Motor neuron (in vitro differentiated cells): ENCODE data around the gene TPSD1. TPM values are rescaled to one million over a fixed set of nuclear protein-coding genes. Genes with fewer than 3 reads are reported as not detected.
"Not testable (repeated sequence)": the region's sequence is repeated elsewhere in the genome, so short reads cannot be mapped to it uniquely, and the experiment has no call there.

Experiments used
- ATAC-seq, 8 experiments: fragments of 200-7000 bp; cut with Tn5 transposase; replicated peaks in 6 of 8; 2 replicates each; pipeline ENCODE4 v1.8.0; 2021; ENCODE audit warnings: mild to moderate bottlenecking in 8 of 8, moderate library complexity in 8 of 8
- H3K27ac ChIP-seq, 2 donors: fragments of 250-450 bp; sonication (Bioruptor Pico); 2 replicates each; pipeline ENCODE4 v1.9.0; 2021; ENCODE audit warnings: antibody characterized with exemption in 2 of 2, mild to moderate bottlenecking in 2 of 2, moderate library complexity in 1 of 2
- H3K4me1 ChIP-seq, 2 donors: fragments of 250-450 bp; sonication (Bioruptor Pico); replicated peaks in 1 of 2; 2 replicates each; pipeline ENCODE4 v1.6.1; 2021; ENCODE audit warnings: antibody characterized with exemption in 2 of 2, mild to moderate bottlenecking in 2 of 2, moderate library complexity in 1 of 2
- H3K4me3 ChIP-seq, 5 donors: fragments of 250-450 bp; sonication (Bioruptor Pico); 2 replicates each; pipeline ENCODE4 v1.9.0; 2021; ENCODE audit warnings: antibody characterized with exemption in 5 of 5, mild to moderate bottlenecking in 5 of 5, moderate library complexity in 4 of 5
- WGBS, 10 experiments: fragments of 450-650 bp; shearing (Covaris generic); methylation state at CpG; one replicate each; pipeline ENCODE4 v1.0.0; 2022; 5-methylcytosine and 5-hydroxymethylcytosine counted together
- in situ Hi-C, 9 experiments: fragments of 400-800 bp; cut with MboI; loops; one replicate each; pipeline ENCODE4 v1.15.0; 2021; ENCODE audit warnings: low sequenced_read_pairs in 9 of 9, low pct_unique_long_range_greater_than_20kb in 2 of 9; ENCODE audit not compliant: unreplicated experiment in 9 of 9
- total RNA-seq, 8 experiments: library from RNA; unstranded; fragments of 300-600 nt; gene quantifications; 2 replicates each; pipeline versions ENCODE4 v1.2.3 to v1.2.4, GENCODE V29; 2022

The TPSD1 gene
- total RNA-seq, 8 experiments from 2014 or later, result 0.14 to 0.28 (median 0.24) TPM; not detected in 5

DNA sequence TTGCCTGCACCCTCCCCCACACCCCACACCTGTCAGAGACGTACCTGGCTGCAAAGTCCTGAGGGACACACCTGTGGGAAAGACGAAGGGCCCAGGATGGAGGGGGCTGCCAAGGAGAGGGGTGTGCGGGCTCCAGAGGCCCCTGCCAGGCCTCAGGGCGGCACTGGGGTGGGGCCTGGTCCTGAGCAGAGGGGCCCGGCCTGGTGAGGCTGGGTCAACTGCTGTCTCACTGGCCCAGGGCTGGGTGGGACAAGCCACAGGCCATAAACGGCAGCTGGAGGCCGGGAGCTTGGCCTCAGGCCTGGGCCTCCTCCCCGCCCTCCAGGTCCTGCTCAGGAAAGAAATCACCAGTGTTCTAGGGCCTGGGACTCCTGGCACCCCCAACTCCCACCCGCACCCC lies 31.3 kb upstream of the TPSD1 start:
- Histone ChIP-seq H3K27ac (no peak overlapping the region), H3K4me1 (no peaks in the 10 kb centered on the region), H3K4me3 (no peak overlapping the region)
- peak in 2 of 8 experiments; percentile 2 to 21 for ATAC-seq
- in situ Hi-C loops, result no loop called here
- 44% methylated on average over 2 of the region's 9 CpGs; no CpG with 5 or more reads in 9 of the 10 experiments for WGBS, 10 experiments

DNA sequence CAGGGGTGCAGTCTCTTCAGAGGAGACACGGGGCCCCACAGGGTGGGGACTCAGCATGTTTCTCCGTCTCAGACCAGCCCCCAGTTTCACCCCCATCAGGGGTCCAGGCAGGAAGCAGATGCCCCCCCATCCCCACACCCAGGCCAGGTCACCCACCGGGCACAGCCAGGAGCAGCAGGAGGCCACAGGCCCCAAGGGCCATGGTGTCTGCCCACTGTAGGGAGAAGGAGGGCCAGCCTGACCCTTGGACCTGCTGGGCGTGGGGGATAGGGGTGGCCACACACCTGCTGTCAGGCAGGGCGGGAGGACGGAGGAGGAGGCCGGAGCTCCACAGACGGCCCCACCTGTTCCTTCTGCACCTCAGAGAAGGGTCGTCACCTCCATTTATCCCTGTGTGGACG lies 30.8 kb upstream of the TPSD1 start, which contains the start of gene TPSG1:
TPSG1 (minus strand) TSS at position 218 of the 401 bp plus-strand sequence; CDS start at position 202, 16 bp downstream.
- no peak for ATAC-seq
- WGBS, 10 experiments, result 86% methylated on average over 1 of the region's 10 CpGs; no CpG with 5 or more reads in 9 of the 10 experiments
- in situ Hi-C loops, result no loop called here

DNA sequence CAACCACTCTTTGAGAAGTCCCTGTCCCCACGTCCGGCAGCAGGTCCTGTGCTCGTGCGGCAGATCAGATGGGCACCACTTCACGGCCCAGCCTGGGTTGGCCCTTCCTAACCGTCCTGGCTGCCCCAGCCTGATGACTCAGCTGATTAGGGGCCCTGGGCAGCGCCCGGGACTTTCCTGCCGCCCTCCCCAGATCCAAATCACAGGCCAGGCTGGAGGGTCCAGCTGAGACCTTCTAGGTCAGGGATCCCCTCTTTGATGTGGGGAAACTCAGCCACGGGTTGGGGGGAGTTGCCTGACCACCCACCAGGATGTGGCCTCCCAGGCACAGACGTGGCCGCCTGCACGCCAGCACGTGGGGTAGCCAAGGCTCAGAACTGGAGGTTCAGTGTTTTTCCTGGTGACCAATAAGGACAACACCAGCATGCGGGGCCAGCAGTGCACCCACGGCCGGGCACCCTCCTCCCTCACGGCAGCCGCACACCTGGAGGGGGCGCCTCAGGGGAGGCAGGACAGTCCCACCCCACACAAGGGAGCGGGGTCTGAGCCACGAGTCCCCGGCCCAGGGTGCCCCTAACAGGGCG lies 30.0 kb upstream of the TPSD1 start:
- H3K4me1 ChIP-seq, in situ Hi-C loops, H3K4me3 ChIP-seq, H3K27ac ChIP-seq: not testable (repeated sequence)
- ATAC-seq, result peak in 5 of 8 experiments; percentile 3 to 40 (median 20)
- 0% methylated on average over 2 of the region's 24 CpGs; no CpG with 5 or more reads in 9 of the 10 experiments for WGBS, 10 experiments

More for the DNA sequence above, 30.8 kb upstream of the TPSD1 start, which contains the start of gene TPSG1:
- Histone ChIP-seq H3K27ac (no peak within 1 kb of the TSS), H3K4me1 (no peaks in the 10 kb centered on the region), H3K4me3 (no peak within 1 kb of the TSS)

DNA sequence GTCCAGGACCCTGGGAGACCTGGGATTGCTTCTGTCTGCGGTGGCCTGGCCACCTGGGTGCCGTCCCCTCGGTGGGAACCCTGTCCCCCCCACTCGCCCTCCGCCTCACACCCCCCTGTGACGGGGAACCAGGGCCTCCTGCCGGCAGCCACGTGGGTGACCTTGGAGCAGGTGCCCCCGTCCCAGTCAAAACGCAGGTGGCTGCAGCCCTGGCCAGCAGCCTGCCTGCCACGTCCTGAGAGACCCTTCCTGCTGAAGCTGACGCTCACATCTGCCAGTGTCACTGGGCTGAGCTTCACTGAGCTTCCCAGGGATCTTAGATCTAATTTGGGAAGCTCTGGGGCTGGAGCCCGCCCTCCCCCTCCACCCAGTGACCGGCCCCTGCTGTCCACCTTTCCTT lies 29.2 kb upstream of the TPSD1 start:
- in situ Hi-C loops, H3K27ac ChIP-seq, H3K4me1 ChIP-seq, H3K4me3 ChIP-seq, ATAC-seq: not testable (repeated sequence)
- no CpG with 5 or more reads among the region's 14 CpGs for WGBS, 10 experiments

DNA sequence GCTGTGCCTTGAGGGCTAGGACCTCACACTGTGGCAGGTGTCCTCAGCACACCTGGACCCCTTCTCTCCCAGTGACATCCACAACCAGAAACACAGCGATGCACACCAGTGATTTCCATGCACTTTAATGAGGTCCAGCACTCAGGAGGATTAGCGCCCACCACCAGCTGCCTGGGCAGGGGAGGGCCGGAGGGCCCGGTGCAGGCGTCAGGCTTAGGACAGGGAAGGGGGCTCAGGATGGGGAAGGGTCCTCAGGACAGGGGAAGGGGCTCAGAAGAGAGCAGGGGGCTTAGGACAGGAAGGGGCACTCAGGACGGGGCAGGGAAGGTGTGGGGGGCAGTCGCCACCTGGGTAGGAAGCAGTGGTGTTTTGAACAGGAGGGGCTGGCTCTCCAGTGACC lies 27.6 kb upstream of the TPSD1 start:
- H3K4me3 ChIP-seq, ATAC-seq, H3K27ac ChIP-seq, in situ Hi-C loops, H3K4me1 ChIP-seq: not testable (repeated sequence)
- no CpG with 5 or more reads among the region's 7 CpGs for WGBS, 10 experiments

DNA sequence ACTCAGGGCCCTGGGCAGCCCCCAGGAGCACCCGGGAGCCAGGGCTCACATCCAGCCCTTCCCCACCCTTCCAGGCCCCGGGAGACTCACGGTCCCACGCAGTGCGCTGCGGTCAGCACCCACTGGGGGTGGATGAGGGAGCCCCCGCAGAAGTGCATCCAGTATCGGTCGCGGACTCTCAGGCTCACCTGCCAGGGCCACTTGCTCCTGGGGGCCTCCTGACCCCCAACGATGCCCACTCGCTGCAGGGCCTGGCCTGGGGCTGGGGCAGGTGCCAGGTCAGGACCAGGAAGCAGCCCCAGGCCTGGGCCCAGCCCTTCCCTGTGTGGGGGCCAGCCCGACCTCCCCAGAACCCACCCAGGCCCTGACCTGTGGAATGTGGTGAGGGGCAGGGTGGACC lies 26.4 kb upstream of the TPSD1 start:
- H3K4me3 ChIP-seq, H3K4me1 ChIP-seq, in situ Hi-C loops, H3K27ac ChIP-seq, ATAC-seq: not testable (repeated sequence)
- no CpG with 5 or more reads among the region's 13 CpGs for WGBS, 10 experiments

DNA sequence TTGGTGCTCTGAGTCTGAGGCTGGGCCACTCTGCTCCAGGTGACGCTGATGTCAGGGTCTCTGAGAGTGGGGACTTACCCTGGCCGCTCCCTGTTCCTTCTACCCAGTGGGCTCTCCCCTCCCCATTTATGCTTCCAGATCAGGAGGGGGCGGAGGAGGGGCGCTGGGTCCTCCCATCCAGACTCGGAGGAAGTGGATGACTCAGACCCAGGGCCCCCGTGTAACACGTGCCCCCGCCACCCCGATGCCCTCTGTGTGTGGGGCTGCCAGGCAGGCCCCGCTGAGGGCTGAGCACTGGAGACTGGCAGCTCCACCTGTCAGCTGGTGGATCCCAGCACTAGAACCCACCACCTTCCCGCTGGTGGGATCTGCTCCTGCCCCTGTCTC lies 25.8 kb upstream of the TPSD1 start, which contains the start of gene TPSB2:
TPSB2 (minus strand) TSS at position 101 of the 387 bp plus-strand sequence. CDS start 233 bp downstream, outside the sequence.
- ATAC-seq, H3K27ac ChIP-seq, H3K4me1 ChIP-seq, in situ Hi-C loops, H3K4me3 ChIP-seq: not testable (repeated sequence)
- no CpG with 5 or more reads among the region's 11 CpGs for WGBS, 10 experiments

DNA sequence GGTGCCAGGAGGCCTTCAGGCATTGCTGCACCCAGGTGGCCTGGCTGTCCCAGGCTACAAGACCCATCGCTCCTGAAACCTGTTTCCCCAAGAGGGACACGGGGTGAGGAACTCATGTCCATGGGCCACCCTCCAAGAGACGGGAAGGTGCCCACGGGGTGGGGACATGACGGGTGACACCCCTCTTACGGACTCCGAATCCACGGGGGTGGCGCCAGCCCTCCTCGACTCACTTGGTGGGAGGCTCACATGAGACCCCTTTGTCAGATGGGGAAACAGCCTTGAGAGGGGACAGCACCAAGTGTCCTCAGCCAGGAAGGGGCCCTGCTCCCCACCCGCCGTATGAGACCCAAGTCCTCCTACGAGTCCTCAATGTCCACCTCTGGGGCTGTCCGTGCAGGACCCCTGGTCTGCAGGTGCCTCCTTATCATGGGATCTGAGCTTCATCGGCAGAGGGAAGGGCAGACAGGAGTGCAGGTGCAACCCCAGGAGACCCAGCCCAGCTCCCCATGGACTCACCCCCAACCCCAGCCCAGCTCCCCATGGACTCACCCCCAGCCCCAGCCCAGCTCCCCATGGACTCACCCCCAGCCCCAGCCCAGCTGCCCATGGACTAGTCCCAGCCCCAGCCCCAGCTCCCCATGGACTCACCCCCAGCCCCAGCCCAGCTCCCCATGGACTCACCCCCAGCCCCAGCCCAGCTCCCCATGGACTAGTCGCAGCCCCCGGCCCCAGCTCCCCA lies 25.2 kb upstream of the TPSD1 start:
- H3K4me3 ChIP-seq, H3K4me1 ChIP-seq, ATAC-seq, H3K27ac ChIP-seq, in situ Hi-C loops: not testable (repeated sequence)
- 60% methylated on average over 1 of the region's 17 CpGs; no CpG with 5 or more reads in 9 of the 10 experiments for WGBS, 10 experiments

DNA sequence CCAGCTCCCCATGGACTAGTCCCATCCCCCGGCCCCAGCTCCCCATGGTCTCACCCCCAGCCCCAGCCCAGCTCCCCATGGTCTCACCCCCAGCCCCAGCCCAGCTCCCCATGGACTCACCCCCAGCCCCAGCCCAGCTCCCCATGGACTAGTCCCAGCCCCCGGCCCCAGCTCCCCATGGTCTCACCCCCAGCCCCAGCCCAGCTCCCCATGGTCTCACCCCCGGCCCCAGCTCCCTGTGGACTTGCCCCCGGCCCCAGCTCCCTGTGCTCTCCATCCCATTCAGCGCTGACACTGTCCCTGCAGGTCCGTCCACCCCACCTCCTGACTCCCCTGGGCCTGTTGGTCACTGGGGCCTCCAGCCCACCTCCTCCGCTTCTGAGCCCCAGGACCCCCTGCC lies 24.6 kb upstream of the TPSD1 start:
- H3K27ac ChIP-seq, in situ Hi-C loops, H3K4me3 ChIP-seq, H3K4me1 ChIP-seq, ATAC-seq: not testable (repeated sequence)
- WGBS, 10 experiments, result no CpG with 5 or more reads among the region's 7 CpGs

DNA sequence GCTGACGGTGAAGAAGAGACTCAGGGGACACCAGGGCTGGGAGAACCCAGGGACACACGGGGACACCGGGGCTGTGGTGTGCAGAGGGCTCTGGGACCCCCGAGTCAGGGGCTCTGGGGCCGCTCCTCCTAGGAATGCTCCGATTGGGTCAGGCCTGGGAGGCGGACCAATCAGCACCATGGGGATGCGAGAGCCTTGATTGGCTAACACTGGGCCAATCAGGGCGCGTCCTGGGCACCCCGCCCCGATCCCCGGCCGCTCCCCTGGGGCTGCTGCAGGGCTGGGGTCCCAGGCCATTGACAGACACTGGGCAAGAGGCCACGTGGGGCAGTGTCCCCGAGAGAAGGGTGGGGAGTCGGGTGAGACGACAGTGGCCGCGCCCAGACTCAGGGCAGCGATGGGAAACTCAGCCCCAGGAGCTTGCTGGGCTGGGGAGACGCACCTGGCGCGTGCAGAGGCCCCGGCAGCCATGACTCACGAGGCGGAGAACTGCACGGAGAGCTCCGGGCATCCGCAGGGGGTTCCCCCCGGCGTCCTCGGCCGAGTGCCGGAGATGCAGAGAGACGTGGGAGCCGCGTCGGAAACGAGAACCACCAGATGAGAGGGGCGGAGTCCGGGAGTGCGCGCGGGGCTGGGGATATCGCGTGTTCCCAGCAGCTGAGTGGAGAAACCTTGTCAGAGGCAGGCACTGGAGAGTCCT lies 23.7 kb upstream of the TPSD1 start:
- H3K4me3 ChIP-seq, in situ Hi-C loops, H3K4me1 ChIP-seq, H3K27ac ChIP-seq: not testable (repeated sequence)
- peak in 7 of 8 experiments; percentile 25 to 96 (median 79) for ATAC-seq
- no CpG with 5 or more reads among the region's 47 CpGs for WGBS, 10 experiments

DNA sequence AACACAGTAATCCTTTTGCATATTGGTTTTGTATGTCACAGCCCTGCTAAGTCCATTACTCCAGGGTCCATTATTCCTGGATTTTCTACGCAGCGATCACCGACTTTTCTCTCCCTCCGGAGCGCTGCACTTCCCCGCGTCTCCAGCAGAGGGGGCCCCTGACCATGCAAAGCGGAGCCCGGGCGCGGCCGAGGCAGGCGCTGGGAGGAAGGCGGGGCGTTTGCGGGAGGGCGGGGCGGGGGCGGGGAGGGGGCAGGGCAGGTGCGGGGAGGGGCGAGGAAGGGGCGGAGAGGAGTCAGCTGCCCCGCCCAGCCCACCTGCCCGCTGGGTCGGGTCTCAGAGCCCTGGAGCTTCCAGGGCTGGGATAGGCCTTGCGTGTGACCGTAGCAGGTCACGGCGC lies 19.2 kb upstream of the TPSD1 start:
- H3K27ac ChIP-seq, H3K4me3 ChIP-seq, in situ Hi-C loops, H3K4me1 ChIP-seq: not testable (repeated sequence)
- no CpG with 5 or more reads among the region's 29 CpGs for WGBS, 10 experiments
- peak; percentile 12 to 84 (median 64) for ATAC-seq

DNA sequence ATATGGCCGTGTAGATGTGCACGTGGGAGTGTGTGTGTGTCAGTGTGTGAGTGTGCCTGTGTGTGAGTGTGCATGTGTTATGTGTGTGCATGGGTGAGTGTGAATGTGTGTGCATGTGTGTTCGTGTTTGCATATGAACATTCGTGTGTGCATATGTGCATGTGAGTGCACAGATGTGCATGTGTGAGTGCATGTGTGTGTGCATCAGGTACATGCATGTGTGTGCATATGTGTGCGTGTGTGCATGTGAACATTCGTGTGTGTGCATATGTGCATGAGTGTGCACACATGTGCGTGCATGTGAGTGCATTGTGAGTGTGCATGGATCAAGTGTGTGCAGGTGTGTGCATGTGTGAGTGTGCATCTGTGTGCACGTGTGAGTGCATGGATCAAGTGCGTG lies 17.9 kb upstream of the TPSD1 start:
- in situ Hi-C loops, result no loop called here
- 59 to 83% (median 70%) methylated on average over 1 to 5 of the region's 9 CpGs; no CpG with 5 or more reads in 6 of the 10 experiments for WGBS, 10 experiments
- Histone ChIP-seq H3K4me1 (no peaks in the 10 kb centered on the region), H3K4me3 (no peak overlapping the region), H3K27ac (no peak overlapping the region)
- no peak for ATAC-seq

DNA sequence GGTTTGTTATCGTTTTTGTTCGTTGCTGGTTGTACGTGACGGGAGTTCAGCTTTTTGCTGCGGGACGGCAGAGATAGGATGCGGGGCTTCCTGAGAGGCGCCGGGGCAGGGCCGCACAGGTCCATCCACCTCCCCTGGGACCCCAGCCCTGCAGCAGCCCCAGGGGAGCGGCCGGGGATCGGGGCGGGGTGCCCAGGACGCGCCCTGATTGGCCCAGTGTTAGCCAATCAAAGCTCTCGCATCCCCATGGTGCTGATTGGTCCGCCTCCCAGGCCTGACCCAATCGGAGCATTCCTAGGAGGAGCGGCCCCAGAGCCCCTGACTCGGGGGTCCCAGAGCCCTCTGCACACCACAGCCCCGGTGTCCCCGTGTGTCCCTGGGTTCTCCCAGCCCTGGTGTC lies 17.0 kb upstream of the TPSD1 start:
- ATAC-seq, result peak in 5 of 8 experiments; percentile 12 to 73 (median 54)
- H3K27ac ChIP-seq, H3K4me1 ChIP-seq, in situ Hi-C loops, H3K4me3 ChIP-seq: not testable (repeated sequence)
- 40 to 80% (median 65%) methylated on average over 1 to 6 of the region's 23 CpGs; no CpG with 5 or more reads in 6 of the 10 experiments for WGBS, 10 experiments
